ENCODE measurements around the gene ICE1. TPM values are rescaled to one million over a fixed set of nuclear protein-coding genes. Genes with fewer than 3 reads are reported as not detected.
"Not testable (repeated sequence)": the region's sequence is repeated elsewhere in the genome, so short reads cannot be mapped to it uniquely, and the experiment has no call there.

ICE1 gene
- total and polyA plus RNA-seq, 4 donors, result 4.1 to 18.8 (median 9.5) TPM

GRCh38 chr5:5512543-5512942, 90.1 kb downstream of the ICE1 start:
- TF ChIP-seq JUND (IDR thresholded peaks at IDR 0.05), result no peak
- no peak for TF ChIP-seq NR2F2 (IDR thresholded peaks at IDR 0.05)
- no peak for TF ChIP-seq FOXA1 (IDR thresholded peaks at IDR 0.05)
- no peak for TF ChIP-seq EGR1 (IDR thresholded peaks at IDR 0.05; ENCODE audit: low read depth in 2 of 2)
- TF ChIP-seq ATF3 (IDR thresholded peaks at IDR 0.05), result no peak
- TF ChIP-seq REST (IDR thresholded peaks at IDR 0.05), result no peak
- no peak for TF ChIP-seq SP1 (IDR thresholded peaks at IDR 0.05)
- TF ChIP-seq HNF4A (conservative IDR thresholded peaks at IDR 0.05), result no peak
- no peak for TF ChIP-seq YY1 (IDR thresholded peaks at IDR 0.05)
- TF ChIP-seq ZBTB33 (IDR thresholded peaks at IDR 0.05), result no peak
- TF ChIP-seq FOXA2 (IDR thresholded peaks at IDR 0.05), result no peak
- no peak for TF ChIP-seq MAX (IDR thresholded peaks at IDR 0.05)
- TF ChIP-seq HNF4G (IDR thresholded peaks at IDR 0.05), result no peak
- no peak for TF ChIP-seq TAF1 (conservative IDR thresholded peaks at IDR 0.05)

DNA sequence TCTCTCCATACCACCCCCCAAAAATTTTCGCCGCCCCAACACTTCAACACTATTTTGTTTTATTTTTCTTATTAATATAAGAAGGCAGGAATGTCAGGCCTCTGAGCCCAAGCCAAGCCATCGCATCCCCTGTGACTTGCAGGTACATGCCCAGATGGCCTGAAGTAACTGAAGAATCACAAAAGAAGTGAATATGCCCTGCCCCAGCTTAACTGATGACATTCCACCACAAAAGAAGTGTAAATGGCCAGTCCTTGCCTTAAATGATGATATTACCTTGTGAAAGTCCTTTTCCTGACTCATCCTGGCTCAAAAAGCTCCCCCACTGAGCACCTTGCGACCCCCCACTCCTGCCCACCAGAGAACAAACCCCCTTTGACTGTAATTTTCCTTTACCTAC, 98.1 kb downstream of the ICE1 start:
- H3K4me1 ChIP-seq (ENCODE audit: control insufficient read depth in 4 of 4, insufficient read depth in 4 of 4, low read length in 3 of 4); DNase-seq (ENCODE audit: low spot score); H3K36me3 ChIP-seq (ENCODE audit: control insufficient read depth in 4 of 4, insufficient read depth in 3 of 4, low read depth in 1 of 4, low read length in 3 of 4); H3K27me3 ChIP-seq (ENCODE audit: control insufficient read depth in 4 of 4, insufficient read depth in 4 of 4, low read length in 3 of 4); H3K9ac ChIP-seq (ENCODE audit: low read depth in 1 of 2, low read length in 2 of 2); H3K27ac ChIP-seq (ENCODE audit: low read depth in 1 of 2, low read length in 2 of 2); H3K4me3 ChIP-seq (ENCODE audit: low read depth in 1 of 3, low read length in 3 of 3); H3K9me3 ChIP-seq (ENCODE audit: control insufficient read depth in 4 of 4, low read length in 3 of 4): not testable (repeated sequence)
- 80% methylated on average over 2 of the region's 4 CpGs for whole genome bisulfite sequencing

More at GRCh38 chr5:5512543-5512942, 90.1 kb downstream of the ICE1 start:
- H3K36me3 ChIP-seq (ENCODE audit: control insufficient read depth in 4 of 4, insufficient read depth in 3 of 4, low read depth in 1 of 4, low read length in 3 of 4), result no peaks in the 10 kb centered on the region
- whole genome bisulfite sequencing, result 68% methylated on average over 4 of the region's 4 CpGs
- H3K27ac ChIP-seq (ENCODE audit: low read depth in 1 of 2, low read length in 2 of 2), result no peak overlapping the region
- no peaks in the 10 kb centered on the region for H3K27me3 ChIP-seq (ENCODE audit: control insufficient read depth in 4 of 4, insufficient read depth in 4 of 4, low read length in 3 of 4)
- DNase-seq (ENCODE audit: low spot score), result no peak
- H3K9me3 ChIP-seq (ENCODE audit: control insufficient read depth in 4 of 4, low read length in 3 of 4), result no peaks in the 10 kb centered on the region
- H3K4me3 ChIP-seq (ENCODE audit: low read depth in 1 of 3, low read length in 3 of 3), result no peak overlapping the region
- H3K4me1 ChIP-seq (ENCODE audit: control insufficient read depth in 4 of 4, insufficient read depth in 4 of 4, low read length in 3 of 4), result no peaks in the 10 kb centered on the region
- H3K9ac ChIP-seq (ENCODE audit: low read depth in 1 of 2, low read length in 2 of 2), result no peak overlapping the region

GRCh38 chr5:5521029-5521428, 98.6 kb downstream of the ICE1 start:
- no peak for TF ChIP-seq ZBTB33 (IDR thresholded peaks at IDR 0.05)
- TF ChIP-seq MAX (IDR thresholded peaks at IDR 0.05), result no peak
- no peak for TF ChIP-seq RAD21 (IDR thresholded peaks at IDR 0.05)
- no peak for TF ChIP-seq SP1 (IDR thresholded peaks at IDR 0.05)
- WGBS, result 82% methylated on average over 8 of the region's 8 CpGs

More at GRCh38 chr5:5521029-5521428, 98.6 kb downstream of the ICE1 start:
- no peak overlapping the region for H3K9ac ChIP-seq (ENCODE audit: low read depth in 1 of 2, low read length in 2 of 2)
- H3K4me1 ChIP-seq (ENCODE audit: control insufficient read depth in 4 of 4, insufficient read depth in 4 of 4, low read length in 3 of 4), result no peaks in the 10 kb centered on the region
- no peaks in the 10 kb centered on the region for H3K36me3 ChIP-seq (ENCODE audit: control insufficient read depth in 4 of 4, insufficient read depth in 3 of 4, low read depth in 1 of 4, low read length in 3 of 4)
- no peak overlapping the region for H3K4me3 ChIP-seq (ENCODE audit: low read depth in 1 of 3, low read length in 3 of 3)
- no peak for DNase-seq (ENCODE audit: low spot score)
- H3K9me3 ChIP-seq (ENCODE audit: control insufficient read depth in 4 of 4, low read length in 3 of 4), result no peaks in the 10 kb centered on the region
- H3K27me3 ChIP-seq (ENCODE audit: control insufficient read depth in 4 of 4, insufficient read depth in 4 of 4, low read length in 3 of 4), result no peaks in the 10 kb centered on the region
- no peak overlapping the region for H3K27ac ChIP-seq (ENCODE audit: low read depth in 1 of 2, low read length in 2 of 2)
